Measurements from ENCODE around the gene ZNF260.
"Not testable (repeated sequence)": the region's sequence is repeated elsewhere in the genome, so short reads cannot be mapped to it uniquely, and the experiment has no call there.

ZNF260 gene

GRCh38 chr19:36528194-36528920, at the start of gene ZNF260:
TSS of gene ZNF260 (minus strand) at chr19:36528271. CDS start at chr19:36515238, 13,033 bp downstream.
- DNase-seq (ENCODE audit: low read depth): peak; percentile 94

GRCh38 chr19:36577271-36577996, 49.4 kb upstream of the ZNF260 start:
- no peak for DNase-seq (ENCODE audit: low read depth)

- no peak for DNase-seq (ENCODE audit: low read depth)
Observed at GRCh38 chr19:36574741-36575140, 46.7 kb upstream of the ZNF260 start.

GRCh38 chr19:36573895-36574720, 46.0 kb upstream of the ZNF260 start:
- peak; percentile 1 for DNase-seq (ENCODE audit: low read depth)

- peak; percentile 59 for DNase-seq (ENCODE audit: low read depth)
Observed at GRCh38 chr19:36573020-36573894, 45.2 kb upstream of the ZNF260 start, which contains the start of gene ZNF529. TSS of gene ZNF529 (minus strand) at chr19:36573292. CDS start at chr19:36572346, 946 bp downstream.

GRCh38 chr19:36572593-36573019, 44.5 kb upstream of the ZNF260 start:
- DNase-seq (ENCODE audit: low read depth): peak; percentile 13

- no peak for DNase-seq (ENCODE audit: low read depth)
Observed at GRCh38 chr19:36564391-36564790, 36.3 kb upstream of the ZNF260 start.

- DNase-seq (ENCODE audit: low read depth): no peak
Observed at GRCh38 chr19:36547001-36547732, 19.1 kb upstream of the ZNF260 start.

GRCh38 chr19:36528921-36529518, 949 bp upstream of the ZNF260 start:
- no peak for DNase-seq (ENCODE audit: low read depth)

- no peak for DNase-seq (ENCODE audit: low read depth)
Observed at GRCh38 chr19:36527873-36528193, 238 bp downstream of the ZNF260 start.

GRCh38 chr19:36527341-36527740, 730 bp downstream of the ZNF260 start:
- DNase-seq (ENCODE audit: low read depth): no peak

- no peak for DNase-seq (ENCODE audit: low read depth)
Observed at GRCh38 chr19:36526581-36526980, 1.5 kb downstream of the ZNF260 start.

GRCh38 chr19:36524617-36525016, 3.5 kb downstream of the ZNF260 start:
- DNase-seq (ENCODE audit: low read depth): no peak

- DNase-seq (ENCODE audit: low read depth): no peak
Observed at GRCh38 chr19:36514012-36514612, 14.0 kb downstream of the ZNF260 start.

- no peak for DNase-seq (ENCODE audit: low read depth)
Observed at GRCh38 chr19:36508325-36508724, 19.7 kb downstream of the ZNF260 start.

GRCh38 chr19:36501973-36502372, 26.1 kb downstream of the ZNF260 start:
- no peak for DNase-seq (ENCODE audit: low read depth)

- no peak for DNase-seq (ENCODE audit: low read depth)
Observed at GRCh38 chr19:36497001-36497400, 31.1 kb downstream of the ZNF260 start.

- not testable (repeated sequence) for DNase-seq (ENCODE audit: low read depth)
Observed at GRCh38 chr19:36492689-36493453, 35.2 kb downstream of the ZNF260 start.

- DNase-seq (ENCODE audit: low read depth): not testable (repeated sequence)
Observed at GRCh38 chr19:36490846-36491245, 37.2 kb downstream of the ZNF260 start.
